HTERT RPE-1 (cell line): ENCODE results near the gene LGR6.

Experiments used
- in situ Hi-C: fragments of 300-500 bp; cut with MboI; formaldehyde crosslinking; loops from 4 replicates; pipeline ENCODE4 v1.14.3; 2020; ENCODE audit warnings: low sequenced_read_pairs

Gene LGR6

GRCh38 chr1:202365092-202365815 is 171.7 kb downstream of the LGR6 start:
- in situ Hi-C loops = no loop called here

- in situ Hi-C loops = no loop called here
Measured at GRCh38 chr1:202367271-202367670, 173.7 kb downstream of the LGR6 start.
